AG10803 (cell line): Measurements from ENCODE around the gene MYL2.

Source experiments
- DNase-seq: peaks from one replicate; pipeline ENCODE4 v3.0.0; 2010; ENCODE audit warnings: low read depth
- H3K4me3 ChIP-seq: 2 replicates; pipeline ENCODE4 v1.5.1; 2011; ENCODE audit warnings: mild to moderate bottlenecking, low read length, control low read depth
- CTCF ChIP-seq: conservative IDR thresholded peaks from 2 replicates; pipeline ENCODE4 v1.5.1; 2011; ENCODE audit warnings: mild to moderate bottlenecking, low read length, control low read depth, inconsistent platforms

The MYL2 gene

DNA sequence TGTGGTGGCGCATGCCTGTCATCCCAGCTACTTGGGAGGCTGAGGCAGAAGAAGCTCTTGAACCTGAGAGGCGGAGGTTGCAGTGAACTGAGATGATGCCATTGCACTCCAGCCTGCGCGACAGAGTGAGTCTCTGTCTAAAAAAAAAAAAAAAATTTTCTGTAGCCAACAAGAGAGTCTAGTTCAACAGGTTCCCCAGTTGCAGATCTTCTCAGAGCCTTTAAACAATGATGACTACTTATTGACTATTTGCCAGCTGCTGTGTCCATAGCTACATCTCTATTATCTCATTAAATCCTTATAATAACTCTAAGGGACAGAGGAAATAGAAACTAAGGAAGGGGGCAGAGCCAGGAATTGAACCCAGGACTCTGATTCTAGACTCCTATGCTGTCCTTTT, 15.2 kb upstream of the MYL2 start:
- H3K4me3 ChIP-seq: no peak overlapping the region
- DNase-seq: no peak
- TF ChIP-seq CTCF: no peak

GRCh38 chr12:110934093-110934852, 13.9 kb upstream of the MYL2 start:
- no peak for TF ChIP-seq CTCF
- H3K4me3 ChIP-seq: no peak overlapping the region
- DNase-seq: peak; percentile 13

GRCh38 chr12:110933326-110933974, 13.1 kb upstream of the MYL2 start:
- no peak for TF ChIP-seq CTCF
- DNase-seq: no peak
- H3K4me3 ChIP-seq: no peak overlapping the region

DNA sequence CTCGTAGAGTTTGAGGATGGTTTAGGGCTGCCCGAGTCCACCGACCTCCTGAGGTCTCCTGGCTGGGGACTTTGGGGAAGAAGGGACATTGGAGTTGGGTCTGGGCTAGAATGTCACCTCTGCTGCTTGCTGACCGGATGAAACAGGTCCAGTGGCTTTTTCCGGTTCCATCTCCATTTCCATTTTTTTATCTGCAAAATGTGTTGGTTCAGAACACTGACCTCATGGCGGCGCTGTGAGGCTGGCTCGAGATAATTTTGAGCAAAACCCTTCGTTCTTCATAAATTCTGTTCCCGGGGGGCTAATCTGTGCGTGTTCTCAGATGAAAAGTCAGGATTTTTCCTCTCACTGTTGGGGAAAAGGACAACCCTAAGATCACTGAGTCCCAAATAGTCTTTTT, 11.7 kb upstream of the MYL2 start:
- DNase-seq: no peak
- H3K4me3 ChIP-seq: no peak overlapping the region
- TF ChIP-seq CTCF: 0 out of 2 replicates have a peak, but pooled peaks have one; percentile 7

DNA sequence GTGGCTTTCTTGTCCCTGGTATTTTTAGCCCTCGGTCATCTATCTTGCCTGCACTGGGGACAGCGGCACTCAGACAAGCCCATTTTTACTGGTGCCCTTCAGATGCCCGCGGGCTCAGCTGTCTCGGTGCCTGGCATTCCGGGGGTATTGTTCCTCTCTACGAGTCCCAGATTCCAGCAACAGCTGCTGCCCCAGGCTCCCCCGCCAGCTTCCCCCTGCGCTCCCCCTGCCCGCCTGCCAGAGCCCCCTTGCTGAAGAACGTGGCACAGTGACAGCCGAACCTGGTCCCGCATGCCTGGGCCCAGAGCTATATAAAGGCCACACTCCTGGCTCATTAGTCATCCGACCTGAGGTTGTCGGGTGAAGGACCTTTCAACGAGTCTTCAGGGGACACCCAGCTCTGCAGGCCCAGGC, 10.9 kb upstream of the MYL2 start:
- no peak for TF ChIP-seq CTCF
- no peak overlapping the region for H3K4me3 ChIP-seq
- DNase-seq: no peak

DNA sequence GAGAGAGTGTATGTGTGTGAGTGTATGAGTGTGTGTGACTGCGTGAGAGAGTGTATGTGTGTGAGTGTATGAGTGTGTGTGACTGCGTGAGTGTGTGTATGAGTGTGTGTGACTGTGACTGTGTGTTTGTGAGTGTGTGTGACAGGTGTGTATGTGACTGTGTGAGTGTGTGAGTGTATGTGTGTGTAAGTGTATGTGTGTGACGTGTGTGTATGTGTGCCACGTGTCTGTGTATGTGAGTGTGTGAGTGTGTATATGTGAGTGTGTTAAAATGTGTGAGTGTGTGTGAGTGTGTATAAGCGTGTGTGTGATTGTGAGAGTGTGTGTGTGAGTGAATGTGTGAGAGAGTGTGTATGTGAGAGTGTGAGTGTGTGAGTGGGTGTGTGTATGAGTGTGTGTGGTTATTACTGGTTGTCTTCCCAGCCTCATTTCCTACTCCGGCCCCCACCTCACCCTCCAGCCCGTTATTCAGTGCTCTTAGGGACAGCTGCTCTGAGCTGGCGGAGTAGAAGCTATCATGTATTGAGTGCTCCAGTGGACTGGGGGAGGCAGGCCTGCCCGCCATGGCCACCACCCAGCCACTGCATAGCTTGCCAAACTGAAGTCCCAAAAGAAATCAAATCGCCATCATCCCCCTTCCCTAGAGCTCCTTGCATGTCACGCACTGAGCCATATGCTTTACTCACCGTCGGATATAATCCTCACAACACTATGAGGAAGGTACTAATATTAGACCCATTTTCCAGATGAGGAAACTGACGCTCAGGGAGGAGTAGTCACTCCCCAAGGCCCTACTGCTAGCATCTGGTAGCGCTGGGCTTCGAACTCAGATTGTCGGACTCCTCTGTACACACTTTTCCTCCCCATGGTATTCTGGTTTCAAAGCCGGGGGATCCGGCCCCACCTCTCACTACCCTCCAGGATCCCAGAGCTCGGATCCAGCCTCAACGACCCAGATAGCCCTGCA, 10.3 kb upstream of the MYL2 start:
- no peak overlapping the region for H3K4me3 ChIP-seq
- TF ChIP-seq CTCF: no peak
- DNase-seq: no peak
